HCT116 (cell line): ENCODE results near the gene ACYP2. TPM values are rescaled to one million over a fixed set of nuclear protein-coding genes. Genes with fewer than 3 reads are reported as not detected.

ENCODE experiments used
- ATAC-seq: fragments of 200-7000 bp; cut with Tn5 transposase; 2 replicates; pipeline ENCODE4 v1.9.1; 2020; ENCODE audit warnings: mild to moderate bottlenecking, moderate library complexity
- BruUV-seq: library from RNA; stranded (reverse); fragments of 400-500 nt; replicated peaks from 2 replicates; lab custom pipeline; 2021; lab: Mats Ljungman, UMichigan
- CTCF ChIA-PET: fragments of 300-600 bp; sonication (Branson Sonifier 250); formaldehyde crosslinking; loops from one replicate; lab custom pipeline; 2021; ENCODE audit warnings: antibody characterized with exemption; lab: Charles Lee
- POLR2A ChIA-PET: fragments of 300-600, 350-600 bp; sonication (Branson Sonifier 250); formaldehyde crosslinking; loops from one replicate; lab custom pipeline; 2021; ENCODE audit warnings: antibody characterized with exemption; lab: Charles Lee
- RAD21 ChIA-PET, 2 experiments: fragments of 300-600 bp; sonication (Branson Sonifier 250); formaldehyde crosslinking; loops; one replicate each; lab custom pipeline; 2023; ENCODE audit warnings: low total read pairs in 2 of 2; ENCODE audit not compliant: uncharacterized antibody in 2 of 2, unreplicated experiment in 2 of 2, low non-redundant PET in 1 of 2; lab: Charles Lee
- DNase-seq: peaks from one replicate; pipeline ENCODE4 v3.0.0-alpha.2; 2010; ENCODE audit warnings: low read depth, low spot score
- H2AFZ ChIP-seq: fragments of 200-600 bp; shearing (Covaris generic), sonication (generic); 2 replicates; pipeline ENCODE4 v1.6.1; 2017; ENCODE audit warnings: low read depth, mixed run types, mixed read lengths, antibody characterized with exemption, low read length; ENCODE audit not compliant: poor library complexity, severe bottlenecking
- H3K27ac ChIP-seq: 2 replicates; pipeline ENCODE4 v1.5.1; 2012; ENCODE audit warnings: low read depth, low read length
- H3K27me3 ChIP-seq: fragments of 200-600 bp; sonication (generic); 2 replicates; pipeline ENCODE4 v1.6.1; 2016; ENCODE audit warnings: mixed run types, low read length, mixed read lengths; ENCODE audit not compliant: insufficient read depth
- H3K36me3 ChIP-seq, 2 experiments: fragments of 200-500 bp in 1 of 2; fragments of 200-600 bp in 1 of 2; sonication (Bioruptor generic) in 1 of 2; sonication (generic) in 1 of 2; 2 replicates each; pipeline versions ENCODE4 v1.5.1 to v1.6.1; 2014 to 2016; ENCODE audit warnings: low read length in 2 of 2, inconsistent platforms in 1 of 2, mixed read lengths in 1 of 2, mixed run types in 1 of 2; ENCODE audit not compliant: insufficient read depth in 2 of 2, control insufficient read depth in 1 of 2
- H3K4me1 ChIP-seq, 2 experiments: fragments of 200-600 bp in 1 of 2; sonication (generic) in 1 of 2; 2 replicates each; pipeline versions ENCODE4 v1.5.1 to v1.6.1; 2012 to 2017; ENCODE audit warnings: low read length in 2 of 2, inconsistent platforms in 1 of 2, mild to moderate bottlenecking in 1 of 2, mixed read lengths in 1 of 2, mixed run types in 1 of 2, moderate library complexity in 1 of 2; ENCODE audit not compliant: insufficient read depth in 2 of 2, control insufficient read depth in 1 of 2
- H3K4me2 ChIP-seq: fragments of 200-600 bp; sonication (generic); 2 replicates; pipeline ENCODE4 v1.6.1; 2017; ENCODE audit warnings: mixed run types, low read length, mixed read lengths
- H3K4me3 ChIP-seq, 2 experiments: fragments of 200-600 bp in 1 of 2; sonication (generic) in 1 of 2; replicated peaks in 1 of 2; 2 replicates each; pipeline ENCODE4 v1.5.1; 2011 to 2016; ENCODE audit warnings: low read length in 2 of 2, control low read depth in 1 of 2, low read depth in 1 of 2, mild to moderate bottlenecking in 1 of 2, mixed read lengths in 1 of 2, mixed run types in 1 of 2
- H3K79me2 ChIP-seq: fragments of 200-600 bp; sonication (generic); 2 replicates; pipeline ENCODE4 v1.6.1; 2017; ENCODE audit warnings: mild to moderate bottlenecking, mixed run types, low read length, moderate library complexity, mixed read lengths; ENCODE audit not compliant: insufficient read depth
- H3K9ac ChIP-seq: fragments of 200-600 bp; sonication (generic); 2 replicates; pipeline ENCODE4 v1.6.1; 2016; ENCODE audit warnings: low read length, mixed read lengths
- H3K9me2 ChIP-seq: fragments of 200-600 bp; sonication (generic), shearing (Covaris generic); 2 replicates; pipeline ENCODE4 v1.6.1; 2017; ENCODE audit warnings: mixed run types, mild to moderate bottlenecking, moderate library complexity; ENCODE audit not compliant: insufficient read depth
- H3K9me3 ChIP-seq, 2 experiments: fragments of 200-500 bp in 1 of 2; fragments of 200-600 bp in 1 of 2; sonication (Bioruptor generic) in 1 of 2; sonication (generic) in 1 of 2; 2 replicates each; pipeline ENCODE4 v1.6.1; 2014 to 2017; ENCODE audit warnings: low read length in 2 of 2, mixed read lengths in 2 of 2, inconsistent platforms in 1 of 2, low read depth in 1 of 2, mild to moderate bottlenecking in 1 of 2, mixed run types in 1 of 2, moderate library complexity in 1 of 2; ENCODE audit not compliant: control insufficient read depth in 1 of 2, insufficient read depth in 1 of 2
- H4K20me1 ChIP-seq: fragments of 200-600 bp; sonication (generic), shearing (Covaris generic); 2 replicates; pipeline ENCODE4 v1.6.1; 2017; ENCODE audit warnings: mixed run types, mild to moderate bottlenecking, moderate library complexity; ENCODE audit not compliant: insufficient read depth
- CEBPB ChIP-seq: IDR thresholded peaks from 2 replicates; pipeline ENCODE4 v1.6.1; 2012; ENCODE audit warnings: low read depth
- EGR1 ChIP-seq: IDR thresholded peaks from 2 replicates; pipeline ENCODE4 v1.6.1; 2012; ENCODE audit warnings: low read depth
- ELF1 ChIP-seq: IDR thresholded peaks from 2 replicates; pipeline ENCODE4 v1.6.1; 2012; ENCODE audit warnings: low read depth, borderline replicate concordance
- EZH2 ChIP-seq: fragments of 200-600 bp; sonication (generic); IDR thresholded peaks from 2 replicates; pipeline ENCODE4 v1.6.1; 2017; ENCODE audit warnings: antibody characterized with exemption, mixed run types
- EZH2phosphoT487 ChIP-seq: fragments of 200-600 bp; IDR thresholded peaks from 2 replicates; pipeline ENCODE4 v1.6.1; 2018; ENCODE audit warnings: antibody characterized with exemption, borderline replicate concordance
- FOSL1 ChIP-seq: IDR thresholded peaks from 2 replicates; pipeline ENCODE4 v1.6.1; 2012; ENCODE audit warnings: low read depth
- JUND ChIP-seq: IDR thresholded peaks from 2 replicates; pipeline ENCODE4 v1.6.1; 2012
- POLR2A ChIP-seq: IDR thresholded peaks from 2 replicates; pipeline ENCODE4 v1.7.0; 2011; ENCODE audit warnings: borderline replicate concordance; ENCODE audit not compliant: insufficient read depth, insufficient read length; ENCODE audit errors: extremely low read depth
- RAD21 ChIP-seq: IDR thresholded peaks from 2 replicates; pipeline ENCODE4 v1.6.1; 2012; ENCODE audit warnings: low read depth, mild to moderate bottlenecking
- SP1 ChIP-seq: IDR thresholded peaks from 2 replicates; pipeline ENCODE4 v1.6.1; 2012; ENCODE audit warnings: low read depth
- SRF ChIP-seq: IDR thresholded peaks from 2 replicates; pipeline ENCODE4 v1.6.1; 2012; ENCODE audit warnings: low read depth
- YY1 ChIP-seq: IDR thresholded peaks from 2 replicates; pipeline ENCODE4 v1.6.1; 2011; ENCODE audit warnings: low read length, low read depth, moderate library complexity, mild to moderate bottlenecking; ENCODE audit not compliant: insufficient replicate concordance; ENCODE audit errors: extremely low read depth
- ZFX ChIP-seq: fragments of 450-650 bp; IDR thresholded peaks from 2 replicates; pipeline ENCODE4 v1.6.1; 2017
- intact Hi-C: fragments of 100-400 bp; cut with micrococcal nuclease; formaldehyde crosslinking; loops from 2 replicates; pipeline ENCODE4 v1.10.0; 2022
- total RNA-seq: library from RNA; stranded (reverse); gene quantifications from one replicate; pipeline ENCODE4 v1.2.1, GENCODE V29; 2021; ENCODE audit not compliant: unreplicated experiment
- TF ChIP-seq, protein P1 (sequence below): IDR thresholded peaks from 2 replicates; pipeline ENCODE4 v1.6.1; 2011; ENCODE audit warnings: mild to moderate bottlenecking, low read length, moderate library complexity; ENCODE audit not compliant: insufficient replicate concordance; ENCODE audit errors: extremely low read depth
- TF ChIP-seq, protein P2 (sequence below): IDR thresholded peaks from 2 replicates; pipeline ENCODE4 v1.6.1; 2012
- TF ChIP-seq, protein P3 (sequence below): IDR thresholded peaks from 2 replicates; pipeline ENCODE4 v1.6.1; 2012

Gene ACYP2
- total RNA-seq, 1 experiment from 2014 or later: 9.4 TPM

DNA sequence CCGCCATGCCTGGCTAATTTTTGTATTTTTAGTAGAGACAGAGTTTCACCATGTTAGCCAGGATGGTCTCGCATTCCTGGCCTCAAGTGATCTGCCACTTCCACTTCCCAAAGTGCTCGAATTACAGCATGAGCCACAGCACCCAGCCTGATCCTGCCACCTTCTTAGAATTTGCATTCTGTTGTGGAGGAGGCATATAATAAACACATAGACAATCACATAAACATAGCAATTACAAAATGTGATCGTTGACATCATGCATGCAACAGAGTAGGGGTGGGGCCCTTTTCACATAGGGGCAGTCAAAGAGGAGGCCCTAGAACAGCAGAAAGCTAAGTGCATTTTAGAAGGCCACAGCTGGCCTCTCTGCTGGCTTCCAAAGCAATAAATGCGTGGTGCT is 180.5 kb downstream of the ACYP2 start:
- no peaks in the 10 kb centered on the region for H3K36me3 ChIP-seq
- H3K9me3 ChIP-seq: no peaks in the 10 kb centered on the region
- H3K4me1 ChIP-seq: peaks cover 0 to 9% of the 10 kb centered on the region in 2 experiments; a peak in 2 of 4 replicates
- no peak overlapping the region for H3K4me3 ChIP-seq
- RAD21 ChIA-PET: no interaction called here
- H3K9me2 ChIP-seq: no peaks in the 10 kb centered on the region
- ATAC-seq: no peak
- H3K9ac ChIP-seq: no peak overlapping the region
- no peak overlapping the region for H3K27ac ChIP-seq
- H2AFZ ChIP-seq: no peak overlapping the region
- no peak for DNase-seq
- intact Hi-C loops: no loop called here
- POLR2A ChIA-PET: no interaction called here
- no peaks in the 10 kb centered on the region for H3K27me3 ChIP-seq
- no TSS peak for BruUV-seq
- CTCF ChIA-PET: no interaction called here
- no peaks in the 10 kb centered on the region for H3K79me2 ChIP-seq
- no peaks in the 10 kb centered on the region for H4K20me1 ChIP-seq
- TF ChIP-seq SRF (no peak), RAD21 (no peak), ELF1 (no peak), EGR1 (no peak), FOSL1 (no peak), JUND (no peak), CEBPB (no peak), EZH2phosphoT487 (no peak), YY1 (no peak), ZFX (no peak), POLR2A (no peak), SP1 (no peak), EZH2 (no peak)
- TF ChIP-seq, protein P1, sequence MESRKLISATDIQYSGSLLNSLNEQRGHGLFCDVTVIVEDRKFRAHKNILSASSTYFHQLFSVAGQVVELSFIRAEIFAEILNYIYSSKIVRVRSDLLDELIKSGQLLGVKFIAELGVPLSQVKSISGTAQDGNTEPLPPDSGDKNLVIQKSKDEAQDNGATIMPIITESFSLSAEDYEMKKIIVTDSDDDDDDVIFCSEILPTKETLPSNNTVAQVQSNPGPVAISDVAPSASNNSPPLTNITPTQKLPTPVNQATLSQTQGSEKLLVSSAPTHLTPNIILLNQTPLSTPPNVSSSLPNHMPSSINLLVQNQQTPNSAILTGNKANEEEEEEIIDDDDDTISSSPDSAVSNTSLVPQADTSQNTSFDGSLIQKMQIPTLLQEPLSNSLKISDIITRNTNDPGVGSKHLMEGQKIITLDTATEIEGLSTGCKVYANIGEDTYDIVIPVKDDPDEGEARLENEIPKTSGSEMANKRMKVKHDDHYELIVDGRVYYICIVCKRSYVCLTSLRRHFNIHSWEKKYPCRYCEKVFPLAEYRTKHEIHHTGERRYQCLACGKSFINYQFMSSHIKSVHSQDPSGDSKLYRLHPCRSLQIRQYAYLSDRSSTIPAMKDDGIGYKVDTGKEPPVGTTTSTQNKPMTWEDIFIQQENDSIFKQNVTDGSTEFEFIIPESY: no peak
- TF ChIP-seq, protein P2, sequence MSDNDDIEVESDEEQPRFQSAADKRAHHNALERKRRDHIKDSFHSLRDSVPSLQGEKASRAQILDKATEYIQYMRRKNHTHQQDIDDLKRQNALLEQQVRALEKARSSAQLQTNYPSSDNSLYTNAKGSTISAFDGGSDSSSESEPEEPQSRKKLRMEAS: no peak
- TF ChIP-seq, protein P3, sequence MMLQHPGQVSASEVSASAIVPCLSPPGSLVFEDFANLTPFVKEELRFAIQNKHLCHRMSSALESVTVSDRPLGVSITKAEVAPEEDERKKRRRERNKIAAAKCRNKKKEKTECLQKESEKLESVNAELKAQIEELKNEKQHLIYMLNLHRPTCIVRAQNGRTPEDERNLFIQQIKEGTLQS: no peak
- no peak overlapping the region for H3K4me2 ChIP-seq
